DOHH2 (cell line): ENCODE measurements around the gene TSPAN1.

Experiments
- H3F3A ChIP-seq: fragments of 200-600 bp; sonication (generic), shearing (Covaris generic); 2 replicates; pipeline ENCODE4 v1.6.0; 2016; ENCODE audit warnings: antibody characterized with exemption, mild to moderate bottlenecking; ENCODE audit not compliant: control insufficient read depth, insufficient read depth
- H3K27ac ChIP-seq: fragments of 200-600 bp; sonication (generic); 2 replicates; pipeline ENCODE4 v1.5.1; 2014; ENCODE audit warnings: low read depth, mild to moderate bottlenecking, low read length, moderate library complexity
- H3K27me3 ChIP-seq: fragments of 200-600 bp; sonication (generic); 2 replicates; pipeline ENCODE4 v1.6.1; 2014; ENCODE audit warnings: mild to moderate bottlenecking, low read length, mixed read lengths; ENCODE audit not compliant: control insufficient read depth
- H3K36me3 ChIP-seq: fragments of 200-600 bp; sonication (generic); 2 replicates; pipeline ENCODE4 v1.6.1; 2014; ENCODE audit warnings: mild to moderate bottlenecking, low read length, moderate library complexity, mixed read lengths; ENCODE audit not compliant: control insufficient read depth
- H3K4me1 ChIP-seq: fragments of 200-600 bp; sonication (generic); 2 replicates; pipeline ENCODE4 v1.6.1; 2014; ENCODE audit warnings: mild to moderate bottlenecking, low read length, mixed read lengths; ENCODE audit not compliant: control insufficient read depth
- H3K4me2 ChIP-seq: fragments of 200-600 bp; sonication (generic); 2 replicates; pipeline ENCODE4 v1.6.0; 2014; ENCODE audit warnings: mild to moderate bottlenecking, low read length, moderate library complexity
- H3K4me3 ChIP-seq: fragments of 200-600 bp; sonication (generic); 2 replicates; pipeline ENCODE4 v1.5.1; 2014; ENCODE audit warnings: mild to moderate bottlenecking, low read length, mixed read lengths
- H3K79me2 ChIP-seq: fragments of 200-600 bp; sonication (generic); 2 replicates; pipeline ENCODE4 v1.6.1; 2014; ENCODE audit warnings: mild to moderate bottlenecking, low read length, mixed read lengths; ENCODE audit not compliant: control insufficient read depth
- H3K9me2 ChIP-seq: fragments of 200-600 bp; sonication (generic); replicated peaks from 2 replicates; pipeline ENCODE4 v1.6.1; 2014; ENCODE audit warnings: mild to moderate bottlenecking, low read length, mixed read lengths; ENCODE audit not compliant: control insufficient read depth
- H3K9me3 ChIP-seq: fragments of 200-600 bp; sonication (generic); 2 replicates; pipeline ENCODE4 v1.6.1; 2014; ENCODE audit warnings: antibody characterized with exemption, low read length, mixed read lengths; ENCODE audit not compliant: control insufficient read depth, insufficient read depth
- H4K20me1 ChIP-seq: fragments of 200-600 bp; sonication (generic); 2 replicates; pipeline ENCODE4 v1.6.0; 2014; ENCODE audit warnings: low read depth, mild to moderate bottlenecking, antibody characterized with exemption, low read length, moderate library complexity; ENCODE audit not compliant: control insufficient read depth, insufficient read depth
- EZH2phosphoT487 ChIP-seq: fragments of 200-600 bp; sonication (generic); IDR thresholded peaks from 2 replicates; pipeline ENCODE4 v1.6.1; 2017; ENCODE audit warnings: borderline replicate concordance, mild to moderate bottlenecking, antibody characterized with exemption, low read length, moderate library complexity, mixed read lengths
- TF ChIP-seq, protein P1 (sequence below): fragments of 200-600 bp; sonication (generic); IDR thresholded peaks from one replicate; pipeline ENCODE4 v1.5.1; 2014; ENCODE audit warnings: antibody characterized with exemption, mild to moderate bottlenecking, low read depth, low read length; ENCODE audit not compliant: poor library complexity, severe bottlenecking

The TSPAN1 gene

DNA sequence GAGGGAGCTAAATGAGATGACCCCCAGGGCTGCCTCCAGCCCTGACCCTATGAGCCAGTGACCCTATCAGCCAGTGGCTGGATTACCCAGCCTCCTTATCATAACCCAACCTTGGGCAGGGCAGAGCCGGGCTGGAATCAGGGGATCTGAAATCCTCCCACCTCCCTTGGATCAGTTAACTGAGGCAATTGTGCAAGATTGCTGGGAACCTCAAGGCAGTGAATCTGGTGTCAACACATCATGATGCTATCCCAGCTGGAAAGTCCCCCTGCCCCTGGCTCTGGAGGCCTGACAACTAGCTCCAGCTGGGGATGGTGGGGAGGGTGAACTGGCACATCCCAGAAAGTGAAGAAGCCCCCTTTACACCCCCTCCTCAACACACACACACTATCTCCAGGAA, 6.4 kb upstream of the TSPAN1 start:
- no peaks in the 10 kb centered on the region for H3K9me3 ChIP-seq
- H3K4me2 ChIP-seq: no peak overlapping the region

DNA sequence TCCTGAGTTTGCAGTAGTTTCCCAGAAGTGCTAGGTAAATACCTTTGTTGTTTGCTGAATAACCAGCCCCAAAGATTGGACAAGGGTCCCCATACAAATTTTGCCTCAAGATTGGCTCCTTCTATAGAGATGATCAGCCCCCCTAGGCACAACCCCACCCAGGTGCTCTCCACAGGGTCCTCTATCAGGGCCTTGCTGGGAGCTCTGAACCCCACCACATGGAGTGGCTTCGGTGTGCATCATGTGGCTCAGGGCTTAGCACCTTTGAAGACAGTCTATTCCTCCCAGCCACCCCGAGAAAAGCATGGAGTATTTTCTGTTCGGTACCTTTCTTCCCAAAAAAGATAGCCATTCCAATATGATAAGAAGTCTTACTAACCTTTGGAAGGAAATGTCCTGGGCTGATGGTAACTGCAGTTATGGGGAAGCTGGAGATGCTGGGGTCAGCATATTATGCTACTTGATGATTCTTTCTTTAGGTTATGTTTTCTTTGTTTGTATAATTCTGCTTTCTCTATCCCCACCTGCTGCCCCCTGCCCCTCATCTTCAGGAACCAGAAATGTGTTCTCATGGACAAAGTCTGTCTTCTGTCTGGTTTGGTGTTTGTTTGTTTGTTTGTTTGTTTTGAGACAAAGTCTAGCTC, 5.0 kb upstream of the TSPAN1 start:
- Histone ChIP-seq H3K4me1 (peaks cover 34% of the 10 kb centered on the region), H3K9me3 (no peaks in the 10 kb centered on the region), H3K4me2 (no peak overlapping the region), H3K9me2 (no peaks in the 10 kb centered on the region), H3K36me3 (no peaks in the 10 kb centered on the region), H3K27me3 (peaks cover 3% of the 10 kb centered on the region; the same call in 1 of the 2 replicates), H3K27ac (no peak overlapping the region), H4K20me1 (no peaks in the 10 kb centered on the region), H3K4me3 (no peak overlapping the region), H3F3A (no peaks in the 10 kb centered on the region), H3K79me2 (no peaks in the 10 kb centered on the region)
- no peak for TF ChIP-seq EZH2phosphoT487
- TF ChIP-seq, protein P1, sequence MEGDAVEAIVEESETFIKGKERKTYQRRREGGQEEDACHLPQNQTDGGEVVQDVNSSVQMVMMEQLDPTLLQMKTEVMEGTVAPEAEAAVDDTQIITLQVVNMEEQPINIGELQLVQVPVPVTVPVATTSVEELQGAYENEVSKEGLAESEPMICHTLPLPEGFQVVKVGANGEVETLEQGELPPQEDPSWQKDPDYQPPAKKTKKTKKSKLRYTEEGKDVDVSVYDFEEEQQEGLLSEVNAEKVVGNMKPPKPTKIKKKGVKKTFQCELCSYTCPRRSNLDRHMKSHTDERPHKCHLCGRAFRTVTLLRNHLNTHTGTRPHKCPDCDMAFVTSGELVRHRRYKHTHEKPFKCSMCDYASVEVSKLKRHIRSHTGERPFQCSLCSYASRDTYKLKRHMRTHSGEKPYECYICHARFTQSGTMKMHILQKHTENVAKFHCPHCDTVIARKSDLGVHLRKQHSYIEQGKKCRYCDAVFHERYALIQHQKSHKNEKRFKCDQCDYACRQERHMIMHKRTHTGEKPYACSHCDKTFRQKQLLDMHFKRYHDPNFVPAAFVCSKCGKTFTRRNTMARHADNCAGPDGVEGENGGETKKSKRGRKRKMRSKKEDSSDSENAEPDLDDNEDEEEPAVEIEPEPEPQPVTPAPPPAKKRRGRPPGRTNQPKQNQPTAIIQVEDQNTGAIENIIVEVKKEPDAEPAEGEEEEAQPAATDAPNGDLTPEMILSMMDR: no peak

More for the DNA sequence above, 6.4 kb upstream of the TSPAN1 start:
- Histone ChIP-seq H3K36me3 (no peaks in the 10 kb centered on the region), H3K27me3 (peaks cover 3% of the 10 kb centered on the region; the same call in 1 of the 2 replicates), H3K9me2 (no peaks in the 10 kb centered on the region), H3K79me2 (no peaks in the 10 kb centered on the region), H4K20me1 (no peaks in the 10 kb centered on the region), H3F3A (no peaks in the 10 kb centered on the region), H3K4me1 (peaks cover 32% of the 10 kb centered on the region), H3K27ac (no peak overlapping the region), H3K4me3 (no peak overlapping the region)
- TF ChIP-seq, protein P1: no peak
- no peak for TF ChIP-seq EZH2phosphoT487

DNA sequence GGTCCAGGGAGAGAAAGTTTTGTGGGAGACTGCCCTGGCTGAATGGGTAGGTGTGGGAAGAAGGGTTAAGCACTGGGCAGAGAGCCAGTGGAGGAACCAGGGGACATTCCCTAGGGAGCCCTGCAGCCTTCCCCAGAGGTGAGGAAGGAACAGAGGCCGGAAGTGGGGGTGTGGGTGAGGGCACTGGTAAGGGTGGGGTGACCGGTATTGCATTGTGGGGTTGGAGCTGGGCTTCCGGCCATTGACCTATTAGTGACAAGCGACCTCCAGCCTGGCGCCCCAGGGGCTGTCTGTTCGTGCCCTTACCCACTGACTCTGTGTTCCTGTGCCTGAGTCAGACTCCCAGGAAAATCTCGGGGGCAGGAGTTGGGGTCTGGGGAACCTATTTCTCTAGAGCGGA, 3.5 kb upstream of the TSPAN1 start:
- Histone ChIP-seq H3K27ac (no peak overlapping the region), H3K4me2 (no peak overlapping the region), H4K20me1 (no peaks in the 10 kb centered on the region), H3F3A (no peaks in the 10 kb centered on the region), H3K36me3 (no peaks in the 10 kb centered on the region), H3K27me3 (peaks cover 3% of the 10 kb centered on the region; the same call in 1 of the 2 replicates), H3K4me3 (no peak overlapping the region), H3K79me2 (no peaks in the 10 kb centered on the region), H3K4me1 (peaks cover 28% of the 10 kb centered on the region), H3K9me3 (no peaks in the 10 kb centered on the region), H3K9me2 (no peaks in the 10 kb centered on the region)
- TF ChIP-seq, protein P1: no peak
- no peak for TF ChIP-seq EZH2phosphoT487
